HepG2 (cell line): Measurements from ENCODE around the gene MROH2A. TPM values are rescaled to one million over a fixed set of nuclear protein-coding genes. Genes with fewer than 3 reads are reported as not detected.

Experiments used
- ASH2L ChIP-seq: fragments of 300-600, 200-600 bp; sonication (generic); IDR thresholded peaks from 2 replicates; pipeline ENCODE4 v1.7.0; 2017; ENCODE audit warnings: low read depth, mild to moderate bottlenecking, moderate library complexity, mixed read lengths, low read length; ENCODE audit not compliant: insufficient read length
- FOXP4 ChIP-seq: sonication (generic); formaldehyde crosslinking; IDR thresholded peaks from 2 replicates; pipeline ENCODE4 v1.4.0; 2020; ENCODE audit warnings: missing genetic modification reagents
- HMGXB3 ChIP-seq: sonication (generic); formaldehyde crosslinking; IDR thresholded peaks from 2 replicates; pipeline ENCODE4 v1.4.0; 2020; ENCODE audit warnings: missing genetic modification reagents, borderline replicate concordance
- JUN ChIP-seq: sonication (generic); formaldehyde crosslinking; IDR thresholded peaks from 2 replicates; pipeline ENCODE4 v1.4.0; 2020; ENCODE audit warnings: mild to moderate bottlenecking, missing genetic modification reagents
- KMT2B ChIP-seq: IDR thresholded peaks from 2 replicates; pipeline ENCODE4 v1.6.1; 2016; ENCODE audit warnings: missing genetic modification reagents, missing compliant biosample characterization
- NFKB2 ChIP-seq: sonication (generic); formaldehyde crosslinking; IDR thresholded peaks from 2 replicates; pipeline ENCODE4 v1.4.0; 2020; ENCODE audit warnings: missing genetic modification reagents, borderline replicate concordance
- TBX2 ChIP-seq: sonication (generic); formaldehyde crosslinking; IDR thresholded peaks from 2 replicates; pipeline ENCODE4 v1.5.0; 2020; ENCODE audit warnings: missing genetic modification reagents, mild to moderate bottlenecking, borderline replicate concordance
- TFAP4 ChIP-seq: sonication (generic); IDR thresholded peaks from 2 replicates; pipeline ENCODE4 v1.6.1; 2016; ENCODE audit warnings: low read depth, borderline replicate concordance
- THAP7 ChIP-seq: sonication (generic); formaldehyde crosslinking; IDR thresholded peaks from 2 replicates; pipeline ENCODE4 v1.8.1; 2023; ENCODE audit warnings: mild to moderate bottlenecking, missing genetic modification reagents
- ZBTB2 ChIP-seq: sonication (generic); formaldehyde crosslinking; IDR thresholded peaks from 2 replicates; pipeline ENCODE4 v1.8.0; 2022; ENCODE audit warnings: low read depth, missing genetic modification reagents
- ZBTB7A ChIP-seq: sonication (generic); formaldehyde crosslinking; IDR thresholded peaks from 2 replicates; pipeline ENCODE4 v1.8.0; 2022; ENCODE audit warnings: mild to moderate bottlenecking, missing genetic modification reagents
- ZKSCAN8 ChIP-seq: IDR thresholded peaks from 2 replicates; pipeline ENCODE4 v1.6.1; 2016; ENCODE audit warnings: borderline replicate concordance, missing genetic modification reagents, missing compliant biosample characterization
- ZNF547 ChIP-seq: sonication (generic); formaldehyde crosslinking; IDR thresholded peaks from 2 replicates; pipeline ENCODE4 v1.5.1; 2020; ENCODE audit warnings: mild to moderate bottlenecking, missing genetic modification reagents
- ZNF710 ChIP-seq: sonication (generic); formaldehyde crosslinking; IDR thresholded peaks from 2 replicates; pipeline ENCODE4 v1.5.0; 2020; ENCODE audit warnings: mild to moderate bottlenecking, missing genetic modification reagents, borderline replicate concordance
- ZNF775 ChIP-seq: sonication (generic); formaldehyde crosslinking; IDR thresholded peaks from 2 replicates; pipeline ENCODE4 v1.4.0; 2020; ENCODE audit warnings: missing genetic modification reagents, mild to moderate bottlenecking, moderate library complexity, borderline replicate concordance
- ZZZ3 ChIP-seq: sonication (generic); formaldehyde crosslinking; IDR thresholded peaks from 2 replicates; pipeline ENCODE4 v1.4.0; 2020; ENCODE audit warnings: missing genetic modification reagents, mild to moderate bottlenecking, borderline replicate concordance
- polyA plus RNA-seq, 8 experiments: library from polyadenylated mRNA; depleted of rRNA in 3 of 8; stranded (reverse) in 7 of 8; unstranded in 1 of 8; fragments of >200 nt; fragmentation: Illumina TruSeq in 4 of 8; extraction: Trizol in 4 of 8; gene quantifications; 2 replicates each; pipeline versions ENCODE4 v1.2.1 to v1.2.3, GENCODE V29; 2011 to 2016; ENCODE audit warnings: low read depth in 4 of 8, missing spikeins in 1 of 8, mixed read lengths in 1 of 8; ENCODE audit not compliant: insufficient read depth in 1 of 8
- total RNA-seq, 5 experiments: library from RNA; depleted of rRNA; stranded (reverse); fragments of >200 nt; fragmentation: Illumina TruSeq; extraction: Trizol; gene quantifications; 2 replicates each; pipeline ENCODE4 v1.2.3, GENCODE V29; 2016; ENCODE audit warnings: low read depth in 1 of 5

MROH2A gene
- total and polyA plus RNA-seq, 2 of the 13 experiments (the other 11 are each of a cell fraction or from before 2014, with no cell fraction given): 0.03 to 0.04 TPM

- TF ChIP-seq ZNF710 (0 out of 2 replicates have a peak, but pooled peaks have one; percentile 18), ZNF547 (CRISPR knock-in tag) (peak; percentile 93; the same call in 1 of the 2 replicates), HMGXB3 (CRISPR knock-in tag) (no peak), ZZZ3 (no peak), JUN (CRISPR knock-in tag) (no peak), ZBTB2 (peak; percentile 93), NFKB2 (peak; percentile 57; the same call in 1 of the 2 replicates), THAP7 (CRISPR knock-in tag) (peak; percentile 88), KMT2B (CRISPR knock-in tag) (peak; percentile 86), TBX2 (CRISPR knock-in tag) (peak; percentile 78), ZBTB7A (CRISPR knock-in tag) (no peak; the same call in 1 of the 2 replicates), ASH2L (peak; percentile 70), ZNF775 (CRISPR knock-in tag) (no peak), ZKSCAN8 (CRISPR knock-in tag) (no peak; the same call in 1 of the 2 replicates), TFAP4 (peak; percentile 98), FOXP4 (CRISPR knock-in tag) (peak; percentile 25; the same call in 1 of the 2 replicates)
These were observed 76.3 kb downstream of the MROH2A start, which contains the start of gene HJURP (continued) for GRCh38 chr2:233854241-233854981.
